GM23338 (cell line): Measurements from ENCODE around the gene TMEM44.

Experiments
- ETS1 ChIP-seq: IDR thresholded peaks from 2 replicates; pipeline ENCODE4 v1.6.1; 2016; ENCODE audit warnings: antibody characterized with exemption
- EZH2 ChIP-seq: fragments of 200-600 bp; sonication (generic); IDR thresholded peaks from one replicate; pipeline ENCODE4 v1.8.0; 2017; ENCODE audit warnings: antibody characterized with exemption, mild to moderate bottlenecking, low read depth; ENCODE audit not compliant: unreplicated experiment
- EZH2phosphoT487 ChIP-seq: fragments of 200-600 bp; sonication (generic); IDR thresholded peaks from one replicate; pipeline ENCODE4 v1.8.1; 2018; ENCODE audit warnings: antibody characterized with exemption; ENCODE audit not compliant: unreplicated experiment
- POLR2AphosphoS5 ChIP-seq: IDR thresholded peaks from 2 replicates; pipeline ENCODE4 v1.6.1; 2016; ENCODE audit warnings: antibody characterized with exemption, low read depth
- STAT1 ChIP-seq: IDR thresholded peaks from one replicate; pipeline ENCODE4 v1.6.1; 2016; ENCODE audit warnings: antibody characterized with exemption; ENCODE audit not compliant: unreplicated experiment
- TF ChIP-seq, protein P1 (sequence below): IDR thresholded peaks from one replicate; pipeline ENCODE4 v1.6.1; 2018; ENCODE audit warnings: antibody characterized with exemption; ENCODE audit not compliant: unreplicated experiment
- TF ChIP-seq, protein P2 (sequence below), 2 experiments: fragments of 200-600 bp in 1 of 2; sonication (generic) in 1 of 2; conservative IDR thresholded peaks; 2 replicates each; pipeline versions ENCODE4 v1.5.1 to v1.6.1; 2016 to 2017; ENCODE audit warnings: antibody characterized with exemption in 2 of 2, low read depth in 2 of 2, mild to moderate bottlenecking in 2 of 2, moderate library complexity in 1 of 2

DNA sequence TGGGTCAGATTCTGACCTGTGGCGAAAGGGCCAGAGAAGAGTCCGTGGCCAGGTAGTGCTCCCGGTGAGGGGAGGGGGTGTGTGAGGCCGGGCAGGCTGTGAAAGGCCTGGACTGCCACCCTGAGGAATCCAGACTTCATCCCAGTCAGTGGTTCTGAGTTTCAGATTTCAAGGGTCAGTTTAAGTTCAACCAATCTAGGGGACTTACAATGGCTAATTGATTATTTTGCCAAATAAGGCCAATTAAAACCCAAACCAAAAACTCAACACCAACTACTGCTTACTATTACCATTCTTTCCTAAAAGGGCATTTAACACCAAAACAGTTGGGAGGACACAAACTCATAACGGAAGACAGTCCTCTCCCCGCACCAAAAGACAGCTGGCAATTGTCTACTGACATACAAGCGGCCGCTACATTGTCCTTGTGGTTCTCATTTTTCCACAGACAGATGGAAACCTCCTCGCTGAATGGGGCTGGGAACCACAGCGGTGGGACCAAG is 30.5 kb downstream of the TMEM44 start:
- TF ChIP-seq, protein P1, sequence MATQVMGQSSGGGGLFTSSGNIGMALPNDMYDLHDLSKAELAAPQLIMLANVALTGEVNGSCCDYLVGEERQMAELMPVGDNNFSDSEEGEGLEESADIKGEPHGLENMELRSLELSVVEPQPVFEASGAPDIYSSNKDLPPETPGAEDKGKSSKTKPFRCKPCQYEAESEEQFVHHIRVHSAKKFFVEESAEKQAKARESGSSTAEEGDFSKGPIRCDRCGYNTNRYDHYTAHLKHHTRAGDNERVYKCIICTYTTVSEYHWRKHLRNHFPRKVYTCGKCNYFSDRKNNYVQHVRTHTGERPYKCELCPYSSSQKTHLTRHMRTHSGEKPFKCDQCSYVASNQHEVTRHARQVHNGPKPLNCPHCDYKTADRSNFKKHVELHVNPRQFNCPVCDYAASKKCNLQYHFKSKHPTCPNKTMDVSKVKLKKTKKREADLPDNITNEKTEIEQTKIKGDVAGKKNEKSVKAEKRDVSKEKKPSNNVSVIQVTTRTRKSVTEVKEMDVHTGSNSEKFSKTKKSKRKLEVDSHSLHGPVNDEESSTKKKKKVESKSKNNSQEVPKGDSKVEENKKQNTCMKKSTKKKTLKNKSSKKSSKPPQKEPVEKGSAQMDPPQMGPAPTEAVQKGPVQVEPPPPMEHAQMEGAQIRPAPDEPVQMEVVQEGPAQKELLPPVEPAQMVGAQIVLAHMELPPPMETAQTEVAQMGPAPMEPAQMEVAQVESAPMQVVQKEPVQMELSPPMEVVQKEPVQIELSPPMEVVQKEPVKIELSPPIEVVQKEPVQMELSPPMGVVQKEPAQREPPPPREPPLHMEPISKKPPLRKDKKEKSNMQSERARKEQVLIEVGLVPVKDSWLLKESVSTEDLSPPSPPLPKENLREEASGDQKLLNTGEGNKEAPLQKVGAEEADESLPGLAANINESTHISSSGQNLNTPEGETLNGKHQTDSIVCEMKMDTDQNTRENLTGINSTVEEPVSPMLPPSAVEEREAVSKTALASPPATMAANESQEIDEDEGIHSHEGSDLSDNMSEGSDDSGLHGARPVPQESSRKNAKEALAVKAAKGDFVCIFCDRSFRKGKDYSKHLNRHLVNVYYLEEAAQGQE: no peak
- TF ChIP-seq, protein P2, sequence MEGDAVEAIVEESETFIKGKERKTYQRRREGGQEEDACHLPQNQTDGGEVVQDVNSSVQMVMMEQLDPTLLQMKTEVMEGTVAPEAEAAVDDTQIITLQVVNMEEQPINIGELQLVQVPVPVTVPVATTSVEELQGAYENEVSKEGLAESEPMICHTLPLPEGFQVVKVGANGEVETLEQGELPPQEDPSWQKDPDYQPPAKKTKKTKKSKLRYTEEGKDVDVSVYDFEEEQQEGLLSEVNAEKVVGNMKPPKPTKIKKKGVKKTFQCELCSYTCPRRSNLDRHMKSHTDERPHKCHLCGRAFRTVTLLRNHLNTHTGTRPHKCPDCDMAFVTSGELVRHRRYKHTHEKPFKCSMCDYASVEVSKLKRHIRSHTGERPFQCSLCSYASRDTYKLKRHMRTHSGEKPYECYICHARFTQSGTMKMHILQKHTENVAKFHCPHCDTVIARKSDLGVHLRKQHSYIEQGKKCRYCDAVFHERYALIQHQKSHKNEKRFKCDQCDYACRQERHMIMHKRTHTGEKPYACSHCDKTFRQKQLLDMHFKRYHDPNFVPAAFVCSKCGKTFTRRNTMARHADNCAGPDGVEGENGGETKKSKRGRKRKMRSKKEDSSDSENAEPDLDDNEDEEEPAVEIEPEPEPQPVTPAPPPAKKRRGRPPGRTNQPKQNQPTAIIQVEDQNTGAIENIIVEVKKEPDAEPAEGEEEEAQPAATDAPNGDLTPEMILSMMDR (conservative IDR thresholded peaks at IDR 0.05; ENCODE audit: low read depth in 2 of 2): no peak; a peak in 1 of 4 replicates
- TF ChIP-seq POLR2AphosphoS5 (no peak), EZH2 (no peak), EZH2phosphoT487 (no peak), STAT1 (no peak), ETS1 (no peak)
